ENCODE data around the gene OGDH. TPM values are rescaled to one million over a fixed set of nuclear protein-coding genes. Genes with fewer than 3 reads are reported as not detected.

OGDH gene
- total and polyA plus RNA-seq, 10 of the 15 experiments (the other 5 are each of a cell fraction or from before 2014, with no cell fraction given), result 4.1 to 103 (median 48.4) TPM

- TF ChIP-seq CTCF (IDR thresholded peaks at IDR 0.05 in 2 of 3, conservative IDR thresholded peaks at IDR 0.05 in 1 of 3; ENCODE audit: control insufficient read depth in 2 of 3, extremely low read depth in 1 of 3, insufficient read depth in 1 of 3, low read depth in 3 of 3, low read length in 3 of 3), result no peak
Measured at GRCh38 chr7:44696728-44697127, 90.3 kb downstream of the OGDH start (continued).

- Histone ChIP-seq H4K20me1 (ENCODE audit: control insufficient read depth, insufficient read depth) (no peaks in the 10 kb centered on the region), H3K9ac (ENCODE audit: control insufficient read depth, insufficient read depth, low read length) (no peak overlapping the region), H3K27ac (ENCODE audit: control insufficient read depth, insufficient read depth) (no peak overlapping the region), H3K36me3 (ENCODE audit: control insufficient read depth in 2 of 2, insufficient read depth in 2 of 2, low read length in 1 of 2) (peaks cover 26 to 32% of the 10 kb centered on the region in 2 experiments), H3K9me3 (replicated peaks; ENCODE audit: control insufficient read depth, insufficient read depth, low read length) (no peaks in the 10 kb centered on the region; the same call in 2 of the 3 replicates), H3K79me2 (ENCODE audit: control insufficient read depth, insufficient read depth, low read length) (no peaks in the 10 kb centered on the region), H3K4me1 (ENCODE audit: control insufficient read depth, insufficient read depth, low read length) (no peaks in the 10 kb centered on the region), H3K27me3 (replicated peaks in 1 of 2; ENCODE audit: control insufficient read depth in 2 of 2, insufficient read depth in 2 of 2, low read length in 1 of 2) (no peaks in the 10 kb centered on the region), H3K4me2 (ENCODE audit: control insufficient read depth, insufficient read depth) (no peak overlapping the region), H3K4me3 (no peak overlapping the region), H2AFZ (ENCODE audit: control insufficient read depth, low read depth, low read length) (no peak overlapping the region)
- no peak for ATAC-seq
- TF ChIP-seq NR2C1 (IDR thresholded peaks at IDR 0.05) (no peak), IRF3 (IDR thresholded peaks at IDR 0.05) (no peak), TCF12 (IDR thresholded peaks at IDR 0.05; ENCODE audit: low read depth, low read length) (no peak), POU2F2 (IDR thresholded peaks at IDR 0.05; ENCODE audit: borderline replicate concordance, low read depth, low read length) (no peak), RB1 (IDR thresholded peaks at IDR 0.05; ENCODE audit: borderline replicate concordance) (no peak), ASH2L (IDR thresholded peaks at IDR 0.05; ENCODE audit: borderline replicate concordance, low read depth) (no peak), IKZF1 (conservative IDR thresholded peaks at IDR 0.05) (no peak), SRF (IDR thresholded peaks at IDR 0.05; ENCODE audit: low read depth in 2 of 2, low read length in 2 of 2) (no peak), RELA (IDR thresholded peaks at IDR 0.05; ENCODE audit: borderline replicate concordance, partially characterized antibody) (no peak)
- no TSS peak for BruUV-seq (replicated peaks)
- no peak for FAIRE-seq
- in situ Hi-C loops (cut with MboI), result no loop called here
- ChIA-PET POLR2A (no interaction called here), SMC1A (ENCODE audit: uncharacterized antibody, unreplicated experiment) (no interaction called here), RAD21 (ENCODE audit: unreplicated experiment) (no interaction called here), CTCF (no interaction called here)
- intact Hi-C loops (cut with micrococcal nuclease; ENCODE audit: unreplicated experiment), result no loop called here
- DNase-seq (ENCODE audit: low read depth, low spot score), result no peak
- WGBS (ENCODE audit: insufficient coverage, insufficient replicate concordance, low lambda C conversion rate, missing lambda C conversion rate), result 98% methylated on average over 20 of the region's 20 CpGs
Measured at GRCh38 chr7:44697136-44698045, 91.0 kb downstream of the OGDH start.
